Measurements from ENCODE around the gene RBBP8.

RBBP8 gene

GRCh38 chr18:22974001-22974400, 40.9 kb downstream of the RBBP8 start:
- H3K27ac ChIP-seq (ENCODE audit: insufficient read depth in 1 of 2, low read depth in 1 of 2, low read length in 2 of 2, poor library complexity in 1 of 2, severe bottlenecking in 2 of 2) = no peak overlapping the region
- ChIA-PET POLR2A (no interaction called here), CTCF (no interaction called here)

GRCh38 chr18:22974707-22975106, 41.6 kb downstream of the RBBP8 start:
- Histone ChIP-seq H3K4me3 (ENCODE audit: control insufficient read depth in 1 of 7, extremely low read depth in 1 of 7, insufficient read depth in 4 of 7, low read depth in 2 of 7, low read length in 6 of 7) (no peak overlapping the region), H3K27ac (ENCODE audit: insufficient read depth in 1 of 2, low read depth in 1 of 2, low read length in 2 of 2, poor library complexity in 1 of 2, severe bottlenecking in 2 of 2) (no peak overlapping the region), H3K9me3 (ENCODE audit: control extremely low read depth in 1 of 5, control insufficient read depth in 4 of 5, insufficient read depth in 2 of 5, low read depth in 1 of 5, low read length in 4 of 5) (no peaks in the 10 kb centered on the region), H3K27me3 (replicated peaks in 2 of 5; ENCODE audit: control insufficient read depth in 4 of 5, insufficient read depth in 5 of 5, low read length in 4 of 5) (no peaks in the 10 kb centered on the region), H3K36me3 (ENCODE audit: control insufficient read depth in 4 of 4, insufficient read depth in 4 of 4, low read length in 3 of 4) (peaks cover 0 to 42% (median 8%) of the 10 kb centered on the region in 4 experiments), H3K4me1 (ENCODE audit: control extremely low read depth in 1 of 4, control insufficient read depth in 4 of 4, insufficient read depth in 4 of 4, low read length in 3 of 4) (peaks cover 0 to 11% (median 3%) of the 10 kb centered on the region in 4 experiments)
- ChIA-PET CTCF (interaction anchor here (5.2 kb wide), 1 partner anchor 175 kb away, joined by 30 read pairs; no protein-coding TSS in a partner anchor), POLR2A (no interaction called here)
- no CpG with 5 or more reads among the region's 5 CpGs for WGBS (ENCODE audit: insufficient coverage)
- DNase-seq = no peak

More at GRCh38 chr18:22974001-22974400, 40.9 kb downstream of the RBBP8 start:
- Histone ChIP-seq H3K27me3 (replicated peaks in 2 of 5; ENCODE audit: control insufficient read depth in 4 of 5, insufficient read depth in 5 of 5, low read length in 4 of 5) (no peaks in the 10 kb centered on the region), H3K9me3 (ENCODE audit: control extremely low read depth in 1 of 5, control insufficient read depth in 4 of 5, insufficient read depth in 2 of 5, low read depth in 1 of 5, low read length in 4 of 5) (no peaks in the 10 kb centered on the region), H3K4me1 (ENCODE audit: control extremely low read depth in 1 of 4, control insufficient read depth in 4 of 4, insufficient read depth in 4 of 4, low read length in 3 of 4) (peaks cover 0 to 11% (median 3%) of the 10 kb centered on the region in 4 experiments), H3K4me3 (ENCODE audit: control insufficient read depth in 1 of 7, extremely low read depth in 1 of 7, insufficient read depth in 4 of 7, low read depth in 2 of 7, low read length in 6 of 7) (no peak overlapping the region), H3K36me3 (ENCODE audit: control insufficient read depth in 4 of 4, insufficient read depth in 4 of 4, low read length in 3 of 4) (peaks cover 0 to 41% (median 9%) of the 10 kb centered on the region in 4 experiments)
- DNase-seq = no peak

- no peaks in the 10 kb centered on the region for H3K27me3 ChIP-seq (replicated peaks in 2 of 5; ENCODE audit: control insufficient read depth in 4 of 5, insufficient read depth in 5 of 5, low read length in 4 of 5)
- H3K27ac ChIP-seq (ENCODE audit: insufficient read depth in 1 of 2, low read depth in 1 of 2, low read length in 2 of 2, poor library complexity in 1 of 2, severe bottlenecking in 2 of 2) = no peak overlapping the region
- 80% methylated on average over 1 of the region's 1 CpG for WGBS (ENCODE audit: insufficient coverage)
- peaks cover 0 to 11% (median 3%) of the 10 kb centered on the region in 4 experiments for H3K4me1 ChIP-seq (ENCODE audit: control extremely low read depth in 1 of 4, control insufficient read depth in 4 of 4, insufficient read depth in 4 of 4, low read length in 3 of 4)
- peaks cover 0 to 42% (median 9%) of the 10 kb centered on the region in 4 experiments for H3K36me3 ChIP-seq (ENCODE audit: control insufficient read depth in 4 of 4, insufficient read depth in 4 of 4, low read length in 3 of 4)
- H3K4me3 ChIP-seq (ENCODE audit: control insufficient read depth in 1 of 7, extremely low read depth in 1 of 7, insufficient read depth in 4 of 7, low read depth in 2 of 7, low read length in 6 of 7) = no peak overlapping the region
- peak in 2 of 3 donors; percentile 38 to 53 for DNase-seq
- CTCF ChIA-PET = interaction anchor here (1.8 to 5.2 kb wide), 2 partner anchors 162 to 175 kb away, joined by 4 to 30 read pairs; no protein-coding TSS in a partner anchor
- H3K9me3 ChIP-seq (ENCODE audit: control extremely low read depth in 1 of 5, control insufficient read depth in 4 of 5, insufficient read depth in 2 of 5, low read depth in 1 of 5, low read length in 4 of 5) = no peaks in the 10 kb centered on the region
- POLR2A ChIA-PET = no interaction called here
Observed at GRCh38 chr18:22975508-22975907, 42.4 kb downstream of the RBBP8 start.

- DNase-seq = peak; percentile 20 to 64 (median 59)
- ChIA-PET POLR2A (no interaction called here), CTCF (interaction anchor here (0.6 to 5.2 kb wide), 10 partner anchors 10 to 401 kb away, joined by 3 to 30 read pairs (median 6); no protein-coding TSS in a partner anchor)
- H3K9me3 ChIP-seq (ENCODE audit: control extremely low read depth in 1 of 5, control insufficient read depth in 4 of 5, insufficient read depth in 2 of 5, low read depth in 1 of 5, low read length in 4 of 5) = no peaks in the 10 kb centered on the region
- H3K4me3 ChIP-seq (ENCODE audit: control insufficient read depth in 1 of 7, extremely low read depth in 1 of 7, insufficient read depth in 4 of 7, low read depth in 2 of 7, low read length in 6 of 7) = no peak overlapping the region
- no peaks in the 10 kb centered on the region for H3K27me3 ChIP-seq (replicated peaks in 2 of 5; ENCODE audit: control insufficient read depth in 4 of 5, insufficient read depth in 5 of 5, low read length in 4 of 5)
- 86% methylated on average over 1 of the region's 5 CpGs for WGBS (ENCODE audit: insufficient coverage)
- peak overlapping the region in 1 of 2 experiments; percentile 3 for H3K27ac ChIP-seq (ENCODE audit: insufficient read depth in 1 of 2, low read depth in 1 of 2, low read length in 2 of 2, poor library complexity in 1 of 2, severe bottlenecking in 2 of 2)
- H3K4me1 ChIP-seq (ENCODE audit: control extremely low read depth in 1 of 4, control insufficient read depth in 4 of 4, insufficient read depth in 4 of 4, low read length in 3 of 4) = peaks cover 0 to 11% (median 3%) of the 10 kb centered on the region in 4 experiments
- H3K36me3 ChIP-seq (ENCODE audit: control insufficient read depth in 4 of 4, insufficient read depth in 4 of 4, low read length in 3 of 4) = peaks cover 0 to 42% (median 13%) of the 10 kb centered on the region in 4 experiments
Observed at GRCh38 chr18:22977847-22978701, 44.9 kb downstream of the RBBP8 start.

- no CpG with 5 or more reads among the region's 1 CpG for WGBS (ENCODE audit: insufficient coverage)
- POLR2A ChIA-PET = no interaction called here
- no peak for DNase-seq
- no peaks in the 10 kb centered on the region for H3K27me3 ChIP-seq (replicated peaks in 2 of 5; ENCODE audit: control insufficient read depth in 4 of 5, insufficient read depth in 5 of 5, low read length in 4 of 5)
- H3K36me3 ChIP-seq (ENCODE audit: control insufficient read depth in 4 of 4, insufficient read depth in 4 of 4, low read length in 3 of 4) = peaks cover under 1 to 35% (median 9%) of the 10 kb centered on the region in 4 experiments
- no peak overlapping the region for H3K27ac ChIP-seq (ENCODE audit: insufficient read depth in 1 of 2, low read depth in 1 of 2, low read length in 2 of 2, poor library complexity in 1 of 2, severe bottlenecking in 2 of 2)
- peaks cover 0 to 6% (median 2%) of the 10 kb centered on the region in 4 experiments for H3K4me1 ChIP-seq (ENCODE audit: control extremely low read depth in 1 of 4, control insufficient read depth in 4 of 4, insufficient read depth in 4 of 4, low read length in 3 of 4)
- CTCF ChIA-PET = interaction anchor here (0.6 to 5.3 kb wide), 3 partner anchors 14 to 631 kb away, joined by 3 to 64 read pairs (median 5); partner anchors contain the start of gene RBBP8
- no peak overlapping the region for H3K4me3 ChIP-seq (ENCODE audit: control insufficient read depth in 1 of 7, extremely low read depth in 1 of 7, insufficient read depth in 4 of 7, low read depth in 2 of 7, low read length in 6 of 7)
- no peaks in the 10 kb centered on the region for H3K9me3 ChIP-seq (ENCODE audit: control extremely low read depth in 1 of 5, control insufficient read depth in 4 of 5, insufficient read depth in 2 of 5, low read depth in 1 of 5, low read length in 4 of 5)
Observed at GRCh38 chr18:22980394-22980793, 47.3 kb downstream of the RBBP8 start.

- CTCF ChIA-PET = interaction anchor here (0.6 to 5.3 kb wide), 8 partner anchors 10 to 630 kb away, joined by 3 to 64 read pairs (median 5); partner anchors contain the start of gene RBBP8
- Histone ChIP-seq H3K27ac (ENCODE audit: insufficient read depth in 1 of 2, low read depth in 1 of 2, low read length in 2 of 2, poor library complexity in 1 of 2, severe bottlenecking in 2 of 2) (no peak overlapping the region), H3K4me3 (ENCODE audit: control insufficient read depth in 1 of 7, extremely low read depth in 1 of 7, insufficient read depth in 4 of 7, low read depth in 2 of 7, low read length in 6 of 7) (no peak overlapping the region), H3K9me3 (ENCODE audit: control extremely low read depth in 1 of 5, control insufficient read depth in 4 of 5, insufficient read depth in 2 of 5, low read depth in 1 of 5, low read length in 4 of 5) (no peaks in the 10 kb centered on the region), H3K4me1 (ENCODE audit: control extremely low read depth in 1 of 4, control insufficient read depth in 4 of 4, insufficient read depth in 4 of 4, low read length in 3 of 4) (peaks cover 0 to 2% (median under 1%) of the 10 kb centered on the region in 4 experiments), H3K36me3 (ENCODE audit: control insufficient read depth in 4 of 4, insufficient read depth in 4 of 4, low read length in 3 of 4) (peaks cover 5 to 42% (median 13%) of the 10 kb centered on the region in 4 experiments), H3K27me3 (replicated peaks in 2 of 5; ENCODE audit: control insufficient read depth in 4 of 5, insufficient read depth in 5 of 5, low read length in 4 of 5) (no peaks in the 10 kb centered on the region)
- 100% methylated on average over 2 of the region's 6 CpGs for WGBS (ENCODE audit: insufficient coverage)
- POLR2A ChIA-PET = no interaction called here
- no peak for DNase-seq
Observed at GRCh38 chr18:22981274-22982133, 48.4 kb downstream of the RBBP8 start.
